Endothelial cell (in vitro differentiated cells): Measurements from ENCODE around the gene WNT8A. TPM values are rescaled to one million over a fixed set of nuclear protein-coding genes. Genes with fewer than 3 reads are reported as not detected.

Experiments
- DNase-seq: peaks from one replicate; pipeline ENCODE4 v3.0.0; 2021; ENCODE audit warnings: low spot score
- H3K27ac Mint-ChIP-seq: one replicate; pipeline ENCODE4 v1.8.0; 2021; ENCODE audit warnings: mixed read lengths, inconsistent platforms; ENCODE audit not compliant: unreplicated experiment
- H3K27me3 Mint-ChIP-seq: one replicate; pipeline ENCODE4 v1.8.0; 2021; ENCODE audit warnings: mild to moderate bottlenecking, moderate library complexity, mixed read lengths, inconsistent platforms; ENCODE audit not compliant: unreplicated experiment
- H3K36me3 Mint-ChIP-seq: one replicate; pipeline ENCODE4 v1.8.0; 2021; ENCODE audit warnings: mild to moderate bottlenecking, low read depth, mixed read lengths, inconsistent platforms; ENCODE audit not compliant: unreplicated experiment
- H3K4me1 Mint-ChIP-seq: one replicate; pipeline ENCODE4 v1.8.0; 2021; ENCODE audit warnings: mild to moderate bottlenecking, mixed read lengths, inconsistent platforms; ENCODE audit not compliant: unreplicated experiment
- H3K4me3 Mint-ChIP-seq: one replicate; pipeline ENCODE4 v1.8.0; 2021; ENCODE audit warnings: mild to moderate bottlenecking, mixed read lengths, inconsistent platforms; ENCODE audit not compliant: unreplicated experiment
- H3K9me3 Mint-ChIP-seq: one replicate; pipeline ENCODE4 v1.8.0; 2021; ENCODE audit warnings: mixed read lengths, inconsistent platforms; ENCODE audit not compliant: unreplicated experiment
- total RNA-seq: library from RNA; stranded (reverse); fragmentation: NEBNext Ultra II Directional; extraction: Animal tissue kit (Norgen Biotek cat#: 25700); gene quantifications from one replicate; pipeline ENCODE4 v1.2.1, GENCODE V29; 2021; ENCODE audit not compliant: unreplicated experiment
- TF ChIP-seq, protein P1 (sequence below): fragments of 200-600 bp; sonication (generic); IDR thresholded peaks from one replicate; pipeline ENCODE4 v1.5.0; 2021; ENCODE audit warnings: antibody characterized with exemption; ENCODE audit not compliant: unreplicated experiment

The WNT8A gene
- total RNA-seq, 1 donor from 2014 or later, result 0.69 TPM

- Mint-ChIP-seq H3K4me1 (peaks cover 42% of the 10 kb centered on the region), H3K4me3 (no peak overlapping the region), H3K27ac (no peak overlapping the region), H3K9me3 (no peaks in the 10 kb centered on the region), H3K27me3 (peaks cover 10% of the 10 kb centered on the region), H3K36me3 (no peaks in the 10 kb centered on the region)
- DNase-seq, result no peak
- TF ChIP-seq, protein P1, sequence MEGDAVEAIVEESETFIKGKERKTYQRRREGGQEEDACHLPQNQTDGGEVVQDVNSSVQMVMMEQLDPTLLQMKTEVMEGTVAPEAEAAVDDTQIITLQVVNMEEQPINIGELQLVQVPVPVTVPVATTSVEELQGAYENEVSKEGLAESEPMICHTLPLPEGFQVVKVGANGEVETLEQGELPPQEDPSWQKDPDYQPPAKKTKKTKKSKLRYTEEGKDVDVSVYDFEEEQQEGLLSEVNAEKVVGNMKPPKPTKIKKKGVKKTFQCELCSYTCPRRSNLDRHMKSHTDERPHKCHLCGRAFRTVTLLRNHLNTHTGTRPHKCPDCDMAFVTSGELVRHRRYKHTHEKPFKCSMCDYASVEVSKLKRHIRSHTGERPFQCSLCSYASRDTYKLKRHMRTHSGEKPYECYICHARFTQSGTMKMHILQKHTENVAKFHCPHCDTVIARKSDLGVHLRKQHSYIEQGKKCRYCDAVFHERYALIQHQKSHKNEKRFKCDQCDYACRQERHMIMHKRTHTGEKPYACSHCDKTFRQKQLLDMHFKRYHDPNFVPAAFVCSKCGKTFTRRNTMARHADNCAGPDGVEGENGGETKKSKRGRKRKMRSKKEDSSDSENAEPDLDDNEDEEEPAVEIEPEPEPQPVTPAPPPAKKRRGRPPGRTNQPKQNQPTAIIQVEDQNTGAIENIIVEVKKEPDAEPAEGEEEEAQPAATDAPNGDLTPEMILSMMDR, result no peak
Observed at GRCh38 chr5:138093036-138093435, 9.2 kb downstream of the WNT8A start.

DNA sequence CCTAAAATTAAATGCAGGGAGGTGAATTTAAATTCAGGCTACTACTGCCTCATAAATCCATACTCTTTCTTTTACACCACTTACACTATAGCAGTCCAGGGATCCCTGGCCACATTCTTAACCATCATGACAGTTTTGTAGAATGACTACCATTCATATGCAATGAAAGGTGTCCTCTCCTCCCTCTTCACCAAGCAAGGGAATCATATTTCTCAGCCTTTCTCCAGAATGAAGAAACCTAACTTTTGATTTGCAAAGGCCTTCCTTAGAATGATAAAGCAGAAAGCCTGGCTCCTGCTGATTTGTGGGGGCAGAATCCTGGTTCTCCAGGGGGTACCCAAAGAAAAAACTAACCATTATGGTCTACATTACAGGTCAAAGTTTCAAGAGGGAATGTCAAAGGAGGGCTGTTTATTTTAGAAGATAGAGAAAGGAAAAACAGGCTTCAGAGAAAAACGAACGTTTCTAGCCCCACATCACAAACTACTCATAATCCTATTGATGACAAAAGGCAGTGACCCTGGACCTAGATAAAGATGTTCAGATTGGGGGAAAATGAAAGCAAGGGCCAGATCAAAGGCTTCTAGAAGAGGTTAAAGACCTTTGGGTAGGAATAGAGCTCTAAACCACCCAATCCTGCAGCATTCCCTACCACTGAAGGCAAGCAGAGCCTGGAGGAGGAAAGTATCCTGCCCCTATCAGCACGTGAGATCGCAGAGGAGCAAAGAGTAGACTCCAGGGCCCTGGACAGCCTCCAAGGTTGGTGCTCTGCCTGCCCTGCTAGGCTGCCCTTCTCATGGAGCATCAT, 11.5 kb downstream of the WNT8A start:
- TF ChIP-seq, protein P1, result no peak
- H3K9me3 Mint-ChIP-seq, result no peaks in the 10 kb centered on the region
- peak overlapping the region; percentile 66 for H3K4me3 Mint-ChIP-seq
- peaks cover 42% of the 10 kb centered on the region for H3K4me1 Mint-ChIP-seq
- no peak overlapping the region for H3K27ac Mint-ChIP-seq
- DNase-seq, result no peak
- no peaks in the 10 kb centered on the region for H3K36me3 Mint-ChIP-seq
- peaks cover 9% of the 10 kb centered on the region for H3K27me3 Mint-ChIP-seq

GRCh38 chr5:138096363-138096762, 12.5 kb downstream of the WNT8A start:
- TF ChIP-seq, protein P1, result no peak
- Mint-ChIP-seq H3K27me3 (peaks cover 9% of the 10 kb centered on the region), H3K4me3 (no peak overlapping the region), H3K27ac (peak overlapping the region; percentile 72), H3K36me3 (no peaks in the 10 kb centered on the region), H3K4me1 (peaks cover 42% of the 10 kb centered on the region), H3K9me3 (no peaks in the 10 kb centered on the region)
- DNase-seq, result no peak

GRCh38 chr5:138096997-138097828, 13.4 kb downstream of the WNT8A start:
- H3K9me3 Mint-ChIP-seq, result no peaks in the 10 kb centered on the region
- no peak overlapping the region for H3K27ac Mint-ChIP-seq
- no peak for DNase-seq
- peaks cover 9% of the 10 kb centered on the region for H3K27me3 Mint-ChIP-seq
- TF ChIP-seq, protein P1, result no peak
- H3K4me1 Mint-ChIP-seq, result peaks cover 42% of the 10 kb centered on the region
- H3K36me3 Mint-ChIP-seq, result no peaks in the 10 kb centered on the region
- H3K4me3 Mint-ChIP-seq, result no peak overlapping the region
